ENCODE measurements around the gene CHRND.

Gene CHRND

GRCh38 chr2:232485757-232486557 is 40.0 kb upstream of the CHRND start:
- no peak for DNase-seq (ENCODE audit: extremely low read depth, low read depth)
- TF ChIP-seq CTCF (IDR thresholded peaks at IDR 0.05; ENCODE audit: low read depth, low read length), result no peak

GRCh38 chr2:232486558-232487384 is 39.2 kb upstream of the CHRND start:
- TF ChIP-seq CTCF (IDR thresholded peaks at IDR 0.05; ENCODE audit: low read depth, low read length), result no peak
- DNase-seq (ENCODE audit: extremely low read depth, low read depth), result no peak

- DNase-seq (ENCODE audit: extremely low read depth, low read depth), result no peak
- TF ChIP-seq CTCF (IDR thresholded peaks at IDR 0.05; ENCODE audit: low read depth, low read length), result no peak
Observed at GRCh38 chr2:232487385-232488096, 38.4 kb upstream of the CHRND start, which contains the start of gene ECEL1. Gene ECEL1, minus strand, starts transcription at chr2:232487834. Its CDS starts 1,181 bp downstream, at chr2:232486653.

- no peak for DNase-seq (ENCODE audit: extremely low read depth, low read depth)
- no peak for TF ChIP-seq CTCF (IDR thresholded peaks at IDR 0.05; ENCODE audit: low read depth, low read length)
Observed at GRCh38 chr2:232488097-232488711, 37.8 kb upstream of the CHRND start.

GRCh38 chr2:232488721-232489300 is 37.1 kb upstream of the CHRND start:
- TF ChIP-seq CTCF (IDR thresholded peaks at IDR 0.05; ENCODE audit: low read depth, low read length), result no peak

GRCh38 chr2:232489516-232490220 is 36.3 kb upstream of the CHRND start:
- no peak for TF ChIP-seq CTCF (IDR thresholded peaks at IDR 0.05; ENCODE audit: low read depth, low read length)
- DNase-seq (ENCODE audit: extremely low read depth, low read depth), result no peak

More at GRCh38 chr2:232488721-232489300, 37.1 kb upstream of the CHRND start:
- no peak for DNase-seq (ENCODE audit: extremely low read depth, low read depth)
